Neural progenitor cell (in vitro differentiated cells): ENCODE measurements around the gene TBC1D7.

Experiments
- EZH2phosphoT487 ChIP-seq: fragments of 200-600 bp; sonication (generic); IDR thresholded peaks from 2 replicates; pipeline ENCODE4 v1.6.1; 2017; ENCODE audit warnings: antibody characterized with exemption
- TF ChIP-seq, protein P1 (sequence below): fragments of 200-600 bp; sonication (generic); IDR thresholded peaks from 2 replicates; pipeline ENCODE4 v1.5.1; 2017; ENCODE audit warnings: antibody characterized with exemption, mild to moderate bottlenecking

GRCh38 chr6:13334953-13335352 is 6.6 kb upstream of the TBC1D7 start:
- TF ChIP-seq, protein P1, sequence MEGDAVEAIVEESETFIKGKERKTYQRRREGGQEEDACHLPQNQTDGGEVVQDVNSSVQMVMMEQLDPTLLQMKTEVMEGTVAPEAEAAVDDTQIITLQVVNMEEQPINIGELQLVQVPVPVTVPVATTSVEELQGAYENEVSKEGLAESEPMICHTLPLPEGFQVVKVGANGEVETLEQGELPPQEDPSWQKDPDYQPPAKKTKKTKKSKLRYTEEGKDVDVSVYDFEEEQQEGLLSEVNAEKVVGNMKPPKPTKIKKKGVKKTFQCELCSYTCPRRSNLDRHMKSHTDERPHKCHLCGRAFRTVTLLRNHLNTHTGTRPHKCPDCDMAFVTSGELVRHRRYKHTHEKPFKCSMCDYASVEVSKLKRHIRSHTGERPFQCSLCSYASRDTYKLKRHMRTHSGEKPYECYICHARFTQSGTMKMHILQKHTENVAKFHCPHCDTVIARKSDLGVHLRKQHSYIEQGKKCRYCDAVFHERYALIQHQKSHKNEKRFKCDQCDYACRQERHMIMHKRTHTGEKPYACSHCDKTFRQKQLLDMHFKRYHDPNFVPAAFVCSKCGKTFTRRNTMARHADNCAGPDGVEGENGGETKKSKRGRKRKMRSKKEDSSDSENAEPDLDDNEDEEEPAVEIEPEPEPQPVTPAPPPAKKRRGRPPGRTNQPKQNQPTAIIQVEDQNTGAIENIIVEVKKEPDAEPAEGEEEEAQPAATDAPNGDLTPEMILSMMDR: no peak
- no peak for TF ChIP-seq EZH2phosphoT487
